HepG2 (cell line): Measurements from ENCODE around the gene ALKBH2. TPM values are rescaled to one million over a fixed set of nuclear protein-coding genes. Genes with fewer than 3 reads are reported as not detected.
A peak's percentile ranks its signal among the peaks of the same experiment; 100 is the strongest.

Source experiments
- CBFB ChIP-seq: sonication (generic); formaldehyde crosslinking; IDR thresholded peaks from 2 replicates; pipeline ENCODE4 v1.4.0; 2020; ENCODE audit warnings: missing genetic modification reagents
- ELF3 ChIP-seq: IDR thresholded peaks from 2 replicates; pipeline ENCODE4 v1.6.1; 2016; ENCODE audit warnings: missing genetic modification reagents, missing compliant biosample characterization
- FOSL2 ChIP-seq: sonication (generic); formaldehyde crosslinking; IDR thresholded peaks from 2 replicates; pipeline ENCODE4 v1.4.0; 2020; ENCODE audit warnings: missing genetic modification reagents
- GABPA ChIP-seq, 2 experiments: IDR thresholded peaks; 2 replicates each; pipeline ENCODE4 v1.6.1; 2011 to 2016; ENCODE audit warnings: low read depth in 2 of 2, low read length in 1 of 2, missing biosample characterization in 1 of 2, missing genetic modification characterization in 1 of 2
- GATAD1 ChIP-seq: IDR thresholded peaks from 2 replicates; pipeline ENCODE4 v1.6.1; 2016; ENCODE audit warnings: missing genetic modification reagents, missing compliant biosample characterization
- HNRNPUL1 ChIP-seq: fragments of 200-400 bp; formaldehyde crosslinking; IDR thresholded peaks from 2 replicates; pipeline ENCODE4 v1.6.1; 2017; ENCODE audit warnings: low read depth, mild to moderate bottlenecking, low read length, moderate library complexity
- MAFK ChIP-seq, 2 experiments: IDR thresholded peaks in 1 of 2; conservative IDR thresholded peaks in 1 of 2; 2 replicates each; pipeline ENCODE4 v1.6.1; 2011; ENCODE audit warnings: improper control_type of control experiment in 2 of 2, low read length in 2 of 2
- NKX3-1 ChIP-seq: sonication (generic); formaldehyde crosslinking; IDR thresholded peaks from 2 replicates; pipeline ENCODE4 v1.5.0; 2020; ENCODE audit warnings: missing genetic modification reagents
- POLR2A ChIP-seq, 2 experiments: IDR thresholded peaks; 2 replicates each; pipeline ENCODE4 v1.6.1; 2011; ENCODE audit warnings: low read depth in 2 of 2, low read length in 2 of 2, mild to moderate bottlenecking in 1 of 2, moderate library complexity in 1 of 2; ENCODE audit not compliant: insufficient read depth in 1 of 2
- SRSF9 ChIP-seq: fragments of 200-400 bp; formaldehyde crosslinking; IDR thresholded peaks from 2 replicates; pipeline ENCODE4 v1.6.1; 2018; ENCODE audit warnings: borderline replicate concordance, mild to moderate bottlenecking, low read depth, low read length; ENCODE audit not compliant: insufficient read depth, poor library complexity, severe bottlenecking
- SSRP1 ChIP-seq: IDR thresholded peaks from 2 replicates; pipeline ENCODE4 v1.6.1; 2016; ENCODE audit warnings: control low read depth
- ZBTB20 ChIP-seq: sonication (generic); formaldehyde crosslinking; IDR thresholded peaks from 2 replicates; pipeline ENCODE4 v1.8.1; 2023; ENCODE audit warnings: missing genetic modification reagents, low read depth, mild to moderate bottlenecking, borderline replicate concordance
- ZBTB21 ChIP-seq: sonication (generic); formaldehyde crosslinking; IDR thresholded peaks from 2 replicates; pipeline ENCODE4 v1.4.0; 2020; ENCODE audit warnings: missing genetic modification reagents
- ZMAT3 ChIP-seq: sonication (generic); formaldehyde crosslinking; conservative IDR thresholded peaks from 2 replicates; pipeline ENCODE4 v1.7.0; 2021; ENCODE audit warnings: missing genetic modification reagents
- ZNF12 ChIP-seq: sonication (generic); formaldehyde crosslinking; IDR thresholded peaks from 2 replicates; pipeline ENCODE4 v1.5.0; 2020; ENCODE audit warnings: missing genetic modification reagents
- ZNF329 ChIP-seq: sonication (generic); formaldehyde crosslinking; IDR thresholded peaks from 2 replicates; pipeline ENCODE4 v1.9.0; 2021; ENCODE audit warnings: low read depth, mild to moderate bottlenecking, missing genetic modification reagents
- ZNF44 ChIP-seq: sonication (generic); formaldehyde crosslinking; IDR thresholded peaks from 2 replicates; pipeline ENCODE4 v1.5.1; 2020; ENCODE audit warnings: mild to moderate bottlenecking, missing genetic modification reagents
- ZNF547 ChIP-seq: sonication (generic); formaldehyde crosslinking; IDR thresholded peaks from 2 replicates; pipeline ENCODE4 v1.5.1; 2020; ENCODE audit warnings: mild to moderate bottlenecking, missing genetic modification reagents
- polyA plus RNA-seq, 8 experiments: library from polyadenylated mRNA; depleted of rRNA in 3 of 8; stranded (reverse) in 7 of 8; unstranded in 1 of 8; fragments of >200 nt; fragmentation: Illumina TruSeq in 4 of 8; extraction: Trizol in 4 of 8; gene quantifications; 2 replicates each; pipeline versions ENCODE4 v1.2.1 to v1.2.3, GENCODE V29; 2011 to 2016; ENCODE audit warnings: low read depth in 4 of 8, missing spikeins in 1 of 8, mixed read lengths in 1 of 8; ENCODE audit not compliant: insufficient read depth in 1 of 8
- total RNA-seq, 5 experiments: library from RNA; depleted of rRNA; stranded (reverse); fragments of >200 nt; fragmentation: Illumina TruSeq; extraction: Trizol; gene quantifications; 2 replicates each; pipeline ENCODE4 v1.2.3, GENCODE V29; 2016; ENCODE audit warnings: low read depth in 1 of 5
- TF ChIP-seq, protein P1 (sequence below): IDR thresholded peaks from 2 replicates; pipeline ENCODE4 v1.6.1; 2018; ENCODE audit warnings: missing genetic modification reagents, mild to moderate bottlenecking, missing compliant biosample characterization
- TF ChIP-seq, protein P2 (sequence below): sonication (generic); formaldehyde crosslinking; IDR thresholded peaks from 2 replicates; pipeline ENCODE4 v1.5.1; 2020; ENCODE audit warnings: missing genetic modification reagents, mild to moderate bottlenecking, borderline replicate concordance
- TF ChIP-seq, protein P3 (sequence below): sonication (generic); formaldehyde crosslinking; IDR thresholded peaks from 2 replicates; pipeline ENCODE4 v1.8.0; 2023; ENCODE audit warnings: mild to moderate bottlenecking, missing genetic modification reagents
- TF ChIP-seq, protein P4 (sequence below): sonication (generic); formaldehyde crosslinking; IDR thresholded peaks from 2 replicates; pipeline ENCODE4 v1.5.0; 2020; ENCODE audit warnings: missing genetic modification reagents
- TF ChIP-seq, protein P5 (sequence below): sonication (generic); formaldehyde crosslinking; IDR thresholded peaks from 2 replicates; pipeline ENCODE4 v1.8.1; 2023; ENCODE audit warnings: mild to moderate bottlenecking, missing genetic modification reagents

The ALKBH2 gene
- total and polyA plus RNA-seq, 2 of the 13 experiments (the other 11 are each of a cell fraction or from before 2014, with no cell fraction given): 21.0 to 40.5 TPM

DNA sequence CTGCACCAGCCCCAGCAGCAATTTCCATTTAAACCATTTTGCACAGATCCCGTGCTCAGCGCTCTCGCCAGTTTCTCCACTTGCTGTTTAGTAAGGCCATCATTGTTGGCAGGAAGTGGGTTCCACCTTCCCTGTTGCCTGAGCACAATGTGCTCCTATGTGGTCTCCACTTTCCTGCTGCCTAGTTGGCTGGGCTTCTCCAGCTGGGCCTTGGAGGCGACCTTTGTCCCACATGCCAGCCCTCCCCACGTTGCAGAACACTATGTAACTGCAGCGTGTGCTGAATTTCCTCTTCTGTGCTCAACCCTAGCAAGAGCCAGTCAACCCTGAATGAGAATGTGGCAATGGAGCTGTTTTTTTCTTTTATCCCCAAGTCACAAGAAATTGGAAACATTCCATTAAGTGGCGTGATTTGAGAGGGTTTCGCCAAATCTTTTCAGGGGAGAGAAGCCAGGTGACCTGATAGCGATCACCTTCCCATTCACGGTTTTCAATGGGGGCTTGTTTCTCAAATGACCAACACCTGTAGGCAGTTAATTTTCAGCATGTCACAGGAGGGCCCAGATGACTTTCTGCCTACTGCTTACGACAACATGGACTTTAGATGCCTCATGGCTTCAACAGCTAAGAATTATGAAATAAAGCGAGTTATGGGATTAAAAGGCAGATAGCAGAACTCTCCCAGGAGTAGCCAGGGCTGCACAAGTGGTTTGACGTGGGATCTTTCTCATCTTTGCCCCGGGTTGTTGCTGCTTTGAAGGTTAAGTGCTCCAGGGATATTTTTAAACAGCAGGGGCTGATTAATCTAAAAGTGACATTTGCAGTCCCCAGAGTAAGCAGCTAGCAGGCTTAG, 22.7 kb upstream of the ALKBH2 start, which contains the start of gene ACACB (continued):
- TF ChIP-seq, protein P1, sequence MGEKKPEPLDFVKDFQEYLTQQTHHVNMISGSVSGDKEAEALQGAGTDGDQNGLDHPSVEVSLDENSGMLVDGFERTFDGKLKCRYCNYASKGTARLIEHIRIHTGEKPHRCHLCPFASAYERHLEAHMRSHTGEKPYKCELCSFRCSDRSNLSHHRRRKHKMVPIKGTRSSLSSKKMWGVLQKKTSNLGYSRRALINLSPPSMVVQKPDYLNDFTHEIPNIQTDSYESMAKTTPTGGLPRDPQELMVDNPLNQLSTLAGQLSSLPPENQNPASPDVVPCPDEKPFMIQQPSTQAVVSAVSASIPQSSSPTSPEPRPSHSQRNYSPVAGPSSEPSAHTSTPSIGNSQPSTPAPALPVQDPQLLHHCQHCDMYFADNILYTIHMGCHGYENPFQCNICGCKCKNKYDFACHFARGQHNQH (CRISPR knock-in tag): peak; percentile 70; the same call in 1 of the 2 replicates
- TF ChIP-seq, protein P2, sequence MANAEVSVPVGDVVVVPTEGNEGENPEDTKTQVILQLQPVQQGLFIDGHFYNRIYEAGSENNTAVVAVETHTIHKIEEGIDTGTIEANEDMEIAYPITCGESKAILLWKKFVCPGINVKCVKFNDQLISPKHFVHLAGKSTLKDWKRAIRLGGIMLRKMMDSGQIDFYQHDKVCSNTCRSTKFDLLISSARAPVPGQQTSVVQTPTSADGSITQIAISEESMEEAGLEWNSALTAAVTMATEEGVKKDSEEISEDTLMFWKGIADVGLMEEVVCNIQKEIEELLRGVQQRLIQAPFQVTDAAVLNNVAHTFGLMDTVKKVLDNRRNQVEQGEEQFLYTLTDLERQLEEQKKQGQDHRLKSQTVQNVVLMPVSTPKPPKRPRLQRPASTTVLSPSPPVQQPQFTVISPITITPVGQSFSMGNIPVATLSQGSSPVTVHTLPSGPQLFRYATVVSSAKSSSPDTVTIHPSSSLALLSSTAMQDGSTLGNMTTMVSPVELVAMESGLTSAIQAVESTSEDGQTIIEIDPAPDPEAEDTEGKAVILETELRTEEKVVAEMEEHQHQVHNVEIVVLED: peak; percentile 28; the same call in 1 of the 2 replicates
- peak; percentile 65; the same call in 1 of the 2 replicates for TF ChIP-seq CBFB (CRISPR knock-in tag)
- no peak for TF ChIP-seq GABPA (IDR thresholded peaks at IDR 0.05; ENCODE audit: low read depth, low read length)
- TF ChIP-seq GABPA (CRISPR knock-in tag; IDR thresholded peaks at IDR 0.05; ENCODE audit: low read depth): peak; percentile 63
- TF ChIP-seq FOSL2 (CRISPR knock-in tag): peak; percentile 58
- peak; percentile 50; the same call in 1 of the 2 replicates for TF ChIP-seq ZNF329
- no peak for TF ChIP-seq NKX3-1
- TF ChIP-seq GATAD1 (CRISPR knock-in tag): peak; percentile 60; the same call in 1 of the 2 replicates
- no peak for TF ChIP-seq ZBTB21 (CRISPR knock-in tag)
- TF ChIP-seq HNRNPUL1: no peak
- TF ChIP-seq ZNF12 (CRISPR knock-in tag): 0 out of 2 replicates have a peak, but pooled peaks have one; percentile 13
- TF ChIP-seq ZNF44 (CRISPR knock-in tag): 0 out of 2 replicates have a peak, but pooled peaks have one; percentile 24
- TF ChIP-seq, protein P3, sequence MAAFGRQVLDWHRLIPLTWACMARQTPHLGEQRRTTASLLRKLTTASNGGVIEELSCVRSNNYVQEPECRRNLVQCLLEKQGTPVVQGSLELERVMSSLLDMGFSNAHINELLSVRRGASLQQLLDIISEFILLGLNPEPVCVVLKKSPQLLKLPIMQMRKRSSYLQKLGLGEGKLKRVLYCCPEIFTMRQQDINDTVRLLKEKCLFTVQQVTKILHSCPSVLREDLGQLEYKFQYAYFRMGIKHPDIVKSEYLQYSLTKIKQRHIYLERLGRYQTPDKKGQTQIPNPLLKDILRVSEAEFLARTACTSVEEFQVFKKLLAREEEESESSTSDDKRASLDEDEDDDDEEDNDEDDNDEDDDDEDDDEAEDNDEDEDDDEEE: no peak
- TF ChIP-seq SRSF9: no peak
- peak; percentile 90 for TF ChIP-seq ELF3
- peak; percentile 58 to 88 for TF ChIP-seq POLR2A (IDR thresholded peaks at IDR 0.05; ENCODE audit: insufficient read depth in 1 of 2, low read depth in 2 of 2, low read length in 2 of 2)
- peak in 1 of 2 experiments; percentile 58; a peak in 2 of 4 replicates for TF ChIP-seq MAFK (conservative IDR thresholded peaks at IDR 0.05 in 1 of 2, IDR thresholded peaks at IDR 0.05 in 1 of 2; ENCODE audit: low read length in 2 of 2)
- peak; percentile 88; the same call in 1 of the 2 replicates for TF ChIP-seq ZBTB20 (CRISPR knock-in tag)
- TF ChIP-seq ZNF547 (CRISPR knock-in tag): peak; percentile 64; the same call in 1 of the 2 replicates
- TF ChIP-seq, protein P4, sequence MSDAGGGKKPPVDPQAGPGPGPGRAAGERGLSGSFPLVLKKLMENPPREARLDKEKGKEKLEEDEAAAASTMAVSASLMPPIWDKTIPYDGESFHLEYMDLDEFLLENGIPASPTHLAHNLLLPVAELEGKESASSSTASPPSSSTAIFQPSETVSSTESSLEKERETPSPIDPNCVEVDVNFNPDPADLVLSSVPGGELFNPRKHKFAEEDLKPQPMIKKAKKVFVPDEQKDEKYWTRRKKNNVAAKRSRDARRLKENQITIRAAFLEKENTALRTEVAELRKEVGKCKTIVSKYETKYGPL (CRISPR knock-in tag): no peak
- TF ChIP-seq ZMAT3 (CRISPR knock-in tag): 0 out of 2 replicates have a peak, but pooled peaks have one; percentile 43
- TF ChIP-seq, protein P5, sequence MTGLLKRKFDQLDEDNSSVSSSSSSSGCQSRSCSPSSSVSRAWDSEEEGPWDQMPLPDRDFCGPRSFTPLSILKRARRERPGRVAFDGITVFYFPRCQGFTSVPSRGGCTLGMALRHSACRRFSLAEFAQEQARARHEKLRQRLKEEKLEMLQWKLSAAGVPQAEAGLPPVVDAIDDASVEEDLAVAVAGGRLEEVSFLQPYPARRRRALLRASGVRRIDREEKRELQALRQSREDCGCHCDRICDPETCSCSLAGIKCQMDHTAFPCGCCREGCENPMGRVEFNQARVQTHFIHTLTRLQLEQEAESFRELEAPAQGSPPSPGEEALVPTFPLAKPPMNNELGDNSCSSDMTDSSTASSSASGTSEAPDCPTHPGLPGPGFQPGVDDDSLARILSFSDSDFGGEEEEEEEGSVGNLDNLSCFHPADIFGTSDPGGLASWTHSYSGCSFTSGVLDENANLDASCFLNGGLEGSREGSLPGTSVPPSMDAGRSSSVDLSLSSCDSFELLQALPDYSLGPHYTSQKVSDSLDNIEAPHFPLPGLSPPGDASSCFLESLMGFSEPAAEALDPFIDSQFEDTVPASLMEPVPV: peak; percentile 27; the same call in 1 of the 2 replicates
- peak; percentile 68; the same call in 1 of the 2 replicates for TF ChIP-seq SSRP1 (CRISPR knock-in tag)
